Epithelial cell of proximal tubule (primary cell): ENCODE measurements around the gene DDX10. TPM values are rescaled to one million over a fixed set of nuclear protein-coding genes. Genes with fewer than 3 reads are reported as not detected.
A peak's percentile ranks its signal among the peaks of the same experiment; 100 is the strongest.

ENCODE experiments used
- DNase-seq: peaks from one replicate; pipeline ENCODE4 v3.0.0-alpha.2; 2011; ENCODE audit warnings: low read depth
- H3K4me3 ChIP-seq: 2 replicates; pipeline ENCODE4 v1.5.1; 2011; ENCODE audit warnings: low read depth, mild to moderate bottlenecking, low read length
- total RNA-seq: library from RNA; depleted of rRNA; stranded (reverse); fragments of >200 nt; gene quantifications from 2 replicates; pipeline ENCODE4 v1.2.3, GENCODE V29; 2015
- TF ChIP-seq, protein P1 (sequence below): conservative IDR thresholded peaks from 2 replicates; pipeline ENCODE4 v1.5.1; 2012; ENCODE audit warnings: low read depth, mild to moderate bottlenecking, low read length

Gene DDX10
- total RNA-seq, 1 donor from 2014 or later, result 28.9 TPM

DNA sequence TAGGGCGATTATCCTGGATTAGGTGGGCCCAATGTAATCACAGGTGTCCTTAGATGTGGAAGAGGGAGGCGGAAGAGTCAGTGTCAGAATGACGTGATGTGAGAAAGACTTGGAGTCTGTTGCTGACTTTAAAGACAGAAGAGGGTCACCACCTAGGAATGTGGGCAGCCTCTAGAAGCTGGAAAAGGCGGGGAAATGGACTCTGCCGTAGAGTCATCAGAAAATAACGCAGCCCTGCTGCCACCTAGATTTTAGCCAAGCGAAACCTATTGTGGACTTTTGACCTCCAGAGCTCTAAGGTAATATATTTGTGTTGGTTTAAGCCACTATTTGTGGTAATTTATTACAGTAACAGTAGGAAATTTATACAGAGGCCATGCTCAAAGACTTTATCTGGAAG lies 4.8 kb downstream of the DDX10 start:
- DNase-seq, result peak; percentile 75
- no peak overlapping the region for H3K4me3 ChIP-seq
- TF ChIP-seq, protein P1, sequence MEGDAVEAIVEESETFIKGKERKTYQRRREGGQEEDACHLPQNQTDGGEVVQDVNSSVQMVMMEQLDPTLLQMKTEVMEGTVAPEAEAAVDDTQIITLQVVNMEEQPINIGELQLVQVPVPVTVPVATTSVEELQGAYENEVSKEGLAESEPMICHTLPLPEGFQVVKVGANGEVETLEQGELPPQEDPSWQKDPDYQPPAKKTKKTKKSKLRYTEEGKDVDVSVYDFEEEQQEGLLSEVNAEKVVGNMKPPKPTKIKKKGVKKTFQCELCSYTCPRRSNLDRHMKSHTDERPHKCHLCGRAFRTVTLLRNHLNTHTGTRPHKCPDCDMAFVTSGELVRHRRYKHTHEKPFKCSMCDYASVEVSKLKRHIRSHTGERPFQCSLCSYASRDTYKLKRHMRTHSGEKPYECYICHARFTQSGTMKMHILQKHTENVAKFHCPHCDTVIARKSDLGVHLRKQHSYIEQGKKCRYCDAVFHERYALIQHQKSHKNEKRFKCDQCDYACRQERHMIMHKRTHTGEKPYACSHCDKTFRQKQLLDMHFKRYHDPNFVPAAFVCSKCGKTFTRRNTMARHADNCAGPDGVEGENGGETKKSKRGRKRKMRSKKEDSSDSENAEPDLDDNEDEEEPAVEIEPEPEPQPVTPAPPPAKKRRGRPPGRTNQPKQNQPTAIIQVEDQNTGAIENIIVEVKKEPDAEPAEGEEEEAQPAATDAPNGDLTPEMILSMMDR, result no peak

DNA sequence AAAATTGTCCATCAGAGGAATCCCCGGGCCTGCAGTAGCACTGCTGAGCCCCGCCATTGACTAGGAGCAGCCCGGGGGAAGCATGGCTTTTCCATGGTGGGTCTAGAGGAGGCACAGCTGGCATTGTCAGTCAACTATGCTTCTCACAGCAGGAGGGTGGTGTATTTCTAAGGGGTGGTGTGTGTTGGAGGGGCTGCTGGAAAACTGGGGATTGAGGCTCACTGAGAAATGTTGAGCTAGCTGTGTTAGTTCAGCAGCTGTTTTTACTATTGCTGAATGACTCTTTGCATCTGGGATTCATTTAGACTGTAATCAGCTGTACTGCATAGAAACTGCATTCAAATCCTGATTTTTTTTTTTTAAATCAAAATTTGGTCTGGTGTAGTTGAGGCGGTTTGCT lies 5.6 kb downstream of the DDX10 start:
- DNase-seq, result no peak
- TF ChIP-seq, protein P1, result no peak
- H3K4me3 ChIP-seq, result no peak overlapping the region

DNA sequence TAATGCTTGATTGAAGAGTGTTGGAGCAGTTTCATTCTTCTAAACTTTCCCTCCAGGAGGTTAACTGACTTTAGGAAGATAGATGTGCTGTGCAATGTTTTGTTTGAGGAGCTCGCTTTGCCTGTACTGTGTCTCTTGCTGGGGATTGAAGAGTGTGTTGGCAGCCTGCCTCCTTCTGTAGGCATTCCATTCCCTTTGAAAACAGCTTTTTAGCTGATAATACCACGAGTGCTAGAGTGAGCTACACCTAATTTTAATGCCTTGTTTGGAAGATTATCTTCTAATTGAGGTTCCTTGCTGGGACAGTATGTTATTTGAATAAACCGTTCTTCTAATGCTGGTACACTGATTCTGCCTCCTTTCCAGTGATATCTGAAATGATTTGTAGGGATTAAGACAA lies 7.2 kb downstream of the DDX10 start:
- TF ChIP-seq, protein P1, result no peak
- DNase-seq, result no peak
- no peak overlapping the region for H3K4me3 ChIP-seq

DNA sequence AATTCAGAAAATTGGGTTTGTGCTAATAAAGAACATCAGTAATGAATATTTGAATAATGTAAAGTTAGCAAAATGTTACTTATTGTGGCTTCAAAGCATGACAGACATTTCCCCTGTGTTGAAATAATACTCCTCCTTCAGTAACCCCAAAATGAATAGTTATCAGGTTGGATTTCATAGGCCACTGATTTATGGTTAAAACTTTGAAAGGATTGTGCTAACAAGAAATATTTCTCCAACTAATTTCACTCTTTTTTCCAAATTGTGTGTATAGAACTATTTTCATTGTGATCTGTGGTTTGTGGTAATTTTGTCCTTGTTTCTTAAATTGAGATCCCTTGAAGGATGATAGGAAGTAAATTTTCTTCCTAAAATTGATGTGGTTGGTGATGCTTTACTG lies 7.9 kb downstream of the DDX10 start:
- TF ChIP-seq, protein P1, result no peak
- no peak for DNase-seq
- H3K4me3 ChIP-seq, result no peak overlapping the region

DNA sequence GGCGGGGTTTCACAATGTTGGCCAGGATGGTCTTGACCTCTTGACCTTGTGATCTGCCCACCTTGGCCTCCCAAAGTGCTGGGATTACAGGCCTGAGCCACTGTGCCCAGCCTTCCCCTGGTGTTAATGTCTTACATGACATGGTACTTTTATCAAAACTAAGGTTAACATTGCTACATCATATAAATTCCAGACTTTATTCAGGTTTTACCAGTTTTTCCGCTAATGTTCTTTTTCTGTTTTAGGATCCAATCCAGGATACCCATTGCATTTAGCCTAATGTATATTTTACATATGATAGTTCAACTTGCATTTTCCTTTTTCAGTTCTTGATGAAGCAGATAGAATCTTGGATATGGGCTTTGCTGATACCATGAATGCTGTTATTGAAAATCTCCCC lies 14.2 kb downstream of the DDX10 start:
- TF ChIP-seq, protein P1, result no peak
- DNase-seq, result no peak

DNA sequence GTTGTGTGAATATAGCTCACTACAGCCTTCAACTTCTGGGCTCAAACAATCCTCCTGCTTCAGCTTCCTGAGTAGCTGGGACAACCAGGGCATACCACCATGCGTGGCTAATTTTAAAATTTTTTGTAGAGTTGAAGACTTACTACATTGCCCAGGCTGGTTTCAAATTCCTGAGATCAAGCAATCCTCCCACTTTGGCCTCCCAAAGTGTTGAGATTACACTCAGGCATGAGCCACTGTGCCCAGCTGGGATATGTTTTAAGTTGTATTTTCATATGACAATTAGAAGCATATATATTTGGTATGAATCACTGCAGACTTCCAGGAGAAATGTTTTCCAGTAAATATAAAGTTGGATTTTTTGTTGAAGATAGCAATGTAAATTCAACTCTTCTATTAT lies 15.4 kb downstream of the DDX10 start:
- DNase-seq, result no peak
- no peak overlapping the region for H3K4me3 ChIP-seq
- TF ChIP-seq, protein P1, result no peak

More for the DNA sequence above, 14.2 kb downstream of the DDX10 start:
- no peak overlapping the region for H3K4me3 ChIP-seq

DNA sequence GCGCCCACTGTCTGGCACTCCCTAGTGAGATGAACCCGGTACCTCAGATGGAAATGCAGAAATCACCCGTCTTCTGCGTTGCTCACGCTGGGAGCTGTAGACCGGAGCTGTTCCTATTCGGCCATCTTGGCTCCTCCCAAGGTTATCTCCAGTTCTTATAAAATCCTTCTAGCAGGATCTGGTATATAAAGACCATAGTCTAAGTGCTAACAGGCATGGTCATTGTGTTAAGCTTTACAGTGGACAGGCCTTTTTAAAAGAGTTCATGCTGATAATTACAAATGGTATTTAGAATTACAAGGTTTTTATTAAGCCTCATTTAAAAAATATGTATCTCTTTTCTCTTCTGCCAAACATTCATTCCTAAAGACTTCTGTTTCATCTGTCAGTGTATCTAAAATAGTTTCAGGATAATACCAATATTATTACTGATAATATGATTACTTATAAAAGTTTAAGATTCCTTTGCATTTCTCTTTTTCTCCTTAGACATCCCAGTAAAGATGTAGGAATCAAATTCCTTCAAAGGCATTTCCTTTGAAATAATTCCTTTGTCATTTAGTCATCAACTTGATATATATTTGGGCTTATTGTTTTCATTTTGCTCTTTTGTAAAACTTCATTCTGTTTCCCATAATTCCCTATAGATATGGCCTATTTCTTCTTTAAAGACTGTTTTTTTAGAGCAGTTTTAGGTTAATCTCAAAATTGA lies 20.7 kb downstream of the DDX10 start:
- no peak overlapping the region for H3K4me3 ChIP-seq
- TF ChIP-seq, protein P1, result no peak
- no peak for DNase-seq
